PFSK-1 (cell line): ENCODE measurements around the gene ATCAY.

Experiments used
- FOXP2 ChIP-seq: optimal IDR thresholded peaks from 2 replicates; pipeline ENCODE3; 2011; ENCODE audit warnings: borderline replicate concordance, control low read depth, inconsistent platforms; ENCODE audit not compliant: insufficient read depth; ENCODE audit errors: extremely low read length, extremely low read depth
- POLR2AphosphoS5 ChIP-seq: IDR thresholded peaks from 2 replicates; pipeline ENCODE4 v1.6.1; 2012; ENCODE audit warnings: low read depth, mild to moderate bottlenecking, control low read depth, low read length, moderate library complexity
- SIN3A ChIP-seq: IDR thresholded peaks from 2 replicates; pipeline ENCODE4 v1.6.1; 2012; ENCODE audit warnings: mild to moderate bottlenecking, low read length, moderate library complexity, borderline replicate concordance; ENCODE audit not compliant: insufficient read depth
- TAF1 ChIP-seq: IDR thresholded peaks from 2 replicates; pipeline ENCODE4 v1.6.1; 2012; ENCODE audit warnings: low read length, control low read depth, borderline replicate concordance; ENCODE audit not compliant: insufficient read depth
- TF ChIP-seq, protein P1 (sequence below), 2 experiments: IDR thresholded peaks; 2 replicates each; pipeline versions ENCODE4 v1.6.1 to v1.8.0; 2011 to 2012; ENCODE audit warnings: low read depth in 2 of 2, low read length in 2 of 2, control low read depth in 1 of 2, inconsistent platforms in 1 of 2, mild to moderate bottlenecking in 1 of 2, moderate library complexity in 1 of 2; ENCODE audit not compliant: insufficient read depth in 1 of 2

DNA sequence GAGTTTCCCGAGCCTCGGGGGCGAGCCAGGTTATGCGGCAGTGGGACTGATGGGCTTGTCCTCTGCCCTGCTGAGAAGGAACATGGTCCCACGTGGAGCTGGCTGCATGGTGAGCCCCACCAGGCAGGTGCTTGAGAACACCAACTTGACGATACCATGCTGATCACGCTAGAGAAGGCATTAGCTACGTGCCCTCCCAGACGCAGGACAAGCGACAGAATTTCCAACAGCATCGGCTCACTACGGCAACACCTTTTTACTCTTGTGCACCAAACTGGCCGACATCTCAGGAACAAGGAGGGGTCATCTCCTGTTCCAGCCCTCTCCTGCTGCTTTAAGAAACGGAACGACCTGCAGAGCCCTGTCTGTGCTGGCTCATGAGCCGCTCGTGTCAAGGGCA is 20.0 kb upstream of the ATCAY start:
- TF ChIP-seq TAF1 (no peak), SIN3A (no peak), POLR2AphosphoS5 (no peak), FOXP2 (no peak)
- TF ChIP-seq, protein P1, sequence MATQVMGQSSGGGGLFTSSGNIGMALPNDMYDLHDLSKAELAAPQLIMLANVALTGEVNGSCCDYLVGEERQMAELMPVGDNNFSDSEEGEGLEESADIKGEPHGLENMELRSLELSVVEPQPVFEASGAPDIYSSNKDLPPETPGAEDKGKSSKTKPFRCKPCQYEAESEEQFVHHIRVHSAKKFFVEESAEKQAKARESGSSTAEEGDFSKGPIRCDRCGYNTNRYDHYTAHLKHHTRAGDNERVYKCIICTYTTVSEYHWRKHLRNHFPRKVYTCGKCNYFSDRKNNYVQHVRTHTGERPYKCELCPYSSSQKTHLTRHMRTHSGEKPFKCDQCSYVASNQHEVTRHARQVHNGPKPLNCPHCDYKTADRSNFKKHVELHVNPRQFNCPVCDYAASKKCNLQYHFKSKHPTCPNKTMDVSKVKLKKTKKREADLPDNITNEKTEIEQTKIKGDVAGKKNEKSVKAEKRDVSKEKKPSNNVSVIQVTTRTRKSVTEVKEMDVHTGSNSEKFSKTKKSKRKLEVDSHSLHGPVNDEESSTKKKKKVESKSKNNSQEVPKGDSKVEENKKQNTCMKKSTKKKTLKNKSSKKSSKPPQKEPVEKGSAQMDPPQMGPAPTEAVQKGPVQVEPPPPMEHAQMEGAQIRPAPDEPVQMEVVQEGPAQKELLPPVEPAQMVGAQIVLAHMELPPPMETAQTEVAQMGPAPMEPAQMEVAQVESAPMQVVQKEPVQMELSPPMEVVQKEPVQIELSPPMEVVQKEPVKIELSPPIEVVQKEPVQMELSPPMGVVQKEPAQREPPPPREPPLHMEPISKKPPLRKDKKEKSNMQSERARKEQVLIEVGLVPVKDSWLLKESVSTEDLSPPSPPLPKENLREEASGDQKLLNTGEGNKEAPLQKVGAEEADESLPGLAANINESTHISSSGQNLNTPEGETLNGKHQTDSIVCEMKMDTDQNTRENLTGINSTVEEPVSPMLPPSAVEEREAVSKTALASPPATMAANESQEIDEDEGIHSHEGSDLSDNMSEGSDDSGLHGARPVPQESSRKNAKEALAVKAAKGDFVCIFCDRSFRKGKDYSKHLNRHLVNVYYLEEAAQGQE (IDR thresholded peaks at IDR 0.05; ENCODE audit: insufficient read depth in 1 of 2, low read depth in 2 of 2, low read length in 2 of 2): no peak
